ENCODE data around the gene NAIF1.
A peak's percentile ranks its signal among the peaks of the same experiment; 100 is the strongest.
"Not testable (repeated sequence)": the region's sequence is repeated elsewhere in the genome, so short reads cannot be mapped to it uniquely, and the experiment has no call there.

The NAIF1 gene

GRCh38 chr9:128066713-128067644 lies at the start of gene NAIF1:
NAIF1 (minus strand) TSS chr9:128067320; CDS start chr9:128067101, 219 bp downstream.
- DNase-seq: peak; percentile 100

- no peak for DNase-seq
Observed at GRCh38 chr9:128116104-128117083, 49.3 kb upstream of the NAIF1 start.

- DNase-seq: peak; percentile 99
Observed at GRCh38 chr9:128115187-128116103, 48.3 kb upstream of the NAIF1 start.

GRCh38 chr9:128114326-128115186 lies 47.4 kb upstream of the NAIF1 start:
- no peak for DNase-seq

GRCh38 chr9:128113526-128114325 lies 46.6 kb upstream of the NAIF1 start:
- no peak for DNase-seq

GRCh38 chr9:128111726-128112125 lies 44.6 kb upstream of the NAIF1 start:
- DNase-seq: not testable (repeated sequence)

- DNase-seq: no peak
Observed at GRCh38 chr9:128109050-128109709, 42.1 kb upstream of the NAIF1 start.

- DNase-seq: no peak
Observed at GRCh38 chr9:128108269-128109049, 41.3 kb upstream of the NAIF1 start.

GRCh38 chr9:128107468-128108268 lies 40.5 kb upstream of the NAIF1 start:
- no peak for DNase-seq

GRCh38 chr9:128106940-128107467 lies 39.9 kb upstream of the NAIF1 start:
- no peak for DNase-seq

- DNase-seq: no peak
Observed at GRCh38 chr9:128106181-128106939, 39.2 kb upstream of the NAIF1 start.

- no peak for DNase-seq
Observed at GRCh38 chr9:128105538-128106175, 38.5 kb upstream of the NAIF1 start.

GRCh38 chr9:128104171-128104618 lies 37.1 kb upstream of the NAIF1 start:
- no peak for DNase-seq

GRCh38 chr9:128103589-128103962 lies 36.5 kb upstream of the NAIF1 start:
- DNase-seq: no peak

- DNase-seq: no peak
Observed at GRCh38 chr9:128102861-128103588, 35.9 kb upstream of the NAIF1 start.

- no peak for DNase-seq
Observed at GRCh38 chr9:128102196-128102595, 35.1 kb upstream of the NAIF1 start.
